Right lobe of liver (tissue), 4 donors: ENCODE data around the gene KLF16.

Experiments
- POLR2A ChIP-seq: fragments of 450-650 bp; IDR thresholded peaks from one replicate; pipeline ENCODE4 v1.6.1; 2017; ENCODE audit warnings: antibody characterized with exemption, mild to moderate bottlenecking
- TF ChIP-seq, protein P1 (sequence below), 4 donors: fragments of 200-600 bp in 3 of 4; fragments of 450-650 bp in 1 of 4; IDR thresholded peaks; one replicate each; pipeline versions ENCODE4 v1.5.1 to v1.8.0; 2016 to 2022; ENCODE audit warnings: antibody characterized with exemption in 4 of 4, mild to moderate bottlenecking in 2 of 4
- donor health status: DM: no; HTN: no; CAD: no.
- donor health status: DM: no; HTN: no; CAD: no.
- donor health status: DM: no; HTN: yes; CAD: no.

DNA sequence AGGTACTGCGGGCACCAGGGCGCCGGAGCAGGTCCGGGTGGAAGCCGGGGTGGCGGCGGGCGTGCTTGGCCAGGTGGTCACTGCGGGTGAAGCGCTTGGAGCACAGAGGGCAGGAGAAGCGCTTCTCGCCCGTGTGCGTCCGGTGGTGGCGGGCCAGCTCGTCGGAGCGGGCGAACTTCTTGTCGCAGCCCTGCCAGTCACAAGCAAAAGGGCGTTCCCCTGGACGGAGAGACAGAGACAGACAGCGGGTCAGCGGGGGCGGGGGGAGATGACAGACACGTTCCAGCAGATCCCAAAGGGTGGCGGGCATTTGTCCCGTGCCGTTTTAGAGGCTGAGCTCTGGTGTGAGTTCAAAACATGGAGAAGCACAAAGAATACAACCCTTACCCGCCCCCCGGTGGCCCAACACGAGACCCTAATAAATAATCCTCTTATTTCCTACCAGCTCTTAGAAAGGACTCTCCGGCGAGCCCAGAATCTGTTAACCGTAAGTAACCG lies 8.8 kb downstream of the KLF16 start:
- TF ChIP-seq, protein P1, sequence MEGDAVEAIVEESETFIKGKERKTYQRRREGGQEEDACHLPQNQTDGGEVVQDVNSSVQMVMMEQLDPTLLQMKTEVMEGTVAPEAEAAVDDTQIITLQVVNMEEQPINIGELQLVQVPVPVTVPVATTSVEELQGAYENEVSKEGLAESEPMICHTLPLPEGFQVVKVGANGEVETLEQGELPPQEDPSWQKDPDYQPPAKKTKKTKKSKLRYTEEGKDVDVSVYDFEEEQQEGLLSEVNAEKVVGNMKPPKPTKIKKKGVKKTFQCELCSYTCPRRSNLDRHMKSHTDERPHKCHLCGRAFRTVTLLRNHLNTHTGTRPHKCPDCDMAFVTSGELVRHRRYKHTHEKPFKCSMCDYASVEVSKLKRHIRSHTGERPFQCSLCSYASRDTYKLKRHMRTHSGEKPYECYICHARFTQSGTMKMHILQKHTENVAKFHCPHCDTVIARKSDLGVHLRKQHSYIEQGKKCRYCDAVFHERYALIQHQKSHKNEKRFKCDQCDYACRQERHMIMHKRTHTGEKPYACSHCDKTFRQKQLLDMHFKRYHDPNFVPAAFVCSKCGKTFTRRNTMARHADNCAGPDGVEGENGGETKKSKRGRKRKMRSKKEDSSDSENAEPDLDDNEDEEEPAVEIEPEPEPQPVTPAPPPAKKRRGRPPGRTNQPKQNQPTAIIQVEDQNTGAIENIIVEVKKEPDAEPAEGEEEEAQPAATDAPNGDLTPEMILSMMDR (IDR thresholded peaks at IDR 0.05), result no peak
- no peak for TF ChIP-seq POLR2A
